ENCODE measurements around the gene TRPM2. TPM values are rescaled to one million over a fixed set of nuclear protein-coding genes. Genes with fewer than 3 reads are reported as not detected.
A peak's percentile ranks its signal among the peaks of the same experiment; 100 is the strongest.

Gene TRPM2
- total RNA-seq, 1 donor from 2014 or later: 0.43 TPM

DNA sequence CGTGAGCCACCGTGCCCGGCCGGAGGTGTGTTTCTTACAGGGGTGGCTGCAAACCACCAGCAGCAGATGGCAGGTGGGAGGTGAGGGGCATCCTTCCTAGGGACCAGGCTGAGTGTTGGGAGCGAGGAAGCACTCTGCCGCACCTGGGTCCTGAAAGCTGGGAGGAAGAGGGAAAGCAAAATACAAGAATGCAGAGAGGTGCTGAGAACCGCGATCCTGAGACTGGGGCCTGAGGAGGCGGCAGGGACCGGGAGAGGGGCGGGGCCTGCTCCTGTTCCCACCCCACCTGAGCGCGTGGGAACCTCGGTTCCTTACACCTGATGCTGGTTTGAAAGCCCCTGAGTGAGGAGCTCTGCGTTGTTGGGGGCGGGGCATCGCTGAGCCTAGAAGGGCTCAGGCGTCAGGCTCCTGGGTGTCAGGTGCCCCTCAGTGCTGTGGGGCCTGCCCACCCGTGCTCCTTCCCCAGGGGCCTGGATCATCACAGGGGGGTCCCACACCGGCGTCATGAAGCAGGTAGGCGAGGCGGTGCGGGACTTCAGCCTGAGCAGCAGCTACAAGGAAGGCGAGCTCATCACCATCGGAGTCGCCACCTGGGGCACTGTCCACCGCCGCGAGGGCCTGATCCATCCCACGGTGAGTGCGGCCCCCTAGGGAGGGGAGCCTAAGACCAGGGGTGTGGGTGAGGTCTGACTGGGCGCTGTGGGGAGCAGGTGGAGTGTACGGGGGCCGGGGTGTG, 15.5 kb downstream of the TRPM2 start:
- no peak overlapping the region for H3K4me3 ChIP-seq
- H3K36me3 ChIP-seq: no peaks in the 10 kb centered on the region
- intact Hi-C loops (cut with DNase I): no loop called here
- peak in 1 of 2 donors; percentile 58 for DNase-seq (ENCODE audit: low spot score in 2 of 2)
- no peak for TF ChIP-seq CTCF (IDR thresholded peaks at IDR 0.05)
- H3K27ac ChIP-seq: no peak overlapping the region
- H3K4me1 ChIP-seq: no peaks in the 10 kb centered on the region
- H3K27me3 ChIP-seq: no peaks in the 10 kb centered on the region
- H3K9me3 ChIP-seq: peaks cover 0 to 4% of the 10 kb centered on the region in 2 donors

DNA sequence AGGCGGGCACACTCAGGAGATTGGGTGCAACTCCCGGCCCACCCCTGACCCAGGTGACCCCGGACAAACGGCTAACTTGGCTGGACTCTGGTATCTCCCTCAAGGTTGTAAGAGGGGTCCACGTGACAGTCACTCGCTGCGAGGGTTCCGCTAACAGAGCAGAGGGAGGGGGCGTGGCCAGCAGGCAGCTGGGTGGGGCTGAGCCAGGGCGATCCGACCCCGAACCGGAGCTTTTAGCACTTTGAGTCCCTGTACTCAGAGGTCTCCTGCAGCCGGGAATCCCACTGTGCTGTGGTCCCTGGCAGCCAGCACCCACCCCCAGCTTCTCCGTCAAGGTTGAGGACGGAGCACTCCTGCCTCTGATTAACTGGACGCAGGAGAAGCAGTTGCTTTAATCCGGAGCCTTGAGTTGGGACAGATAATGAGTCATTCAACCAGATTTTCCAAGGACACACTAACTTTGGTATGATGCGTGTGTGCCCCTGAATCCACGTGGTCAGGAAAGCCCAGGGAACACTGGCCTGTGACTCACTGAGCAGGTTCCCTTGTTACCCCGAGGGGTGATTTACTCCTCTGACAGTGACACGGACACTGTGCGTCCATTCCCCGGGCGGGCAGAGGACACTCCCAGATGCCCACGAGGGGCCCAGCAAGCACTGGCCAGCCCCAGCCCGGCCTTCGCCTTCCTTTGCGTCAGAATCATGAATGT, 16.8 kb downstream of the TRPM2 start:
- Histone ChIP-seq H3K4me1 (no peaks in the 10 kb centered on the region), H3K4me3 (peak overlapping the region in 1 of 2 donors; percentile 10), H3K36me3 (no peaks in the 10 kb centered on the region), H3K9me3 (no peaks in the 10 kb centered on the region), H3K27me3 (no peaks in the 10 kb centered on the region), H3K27ac (no peak overlapping the region)
- peak in 1 of 2 donors; percentile 56 for DNase-seq (ENCODE audit: low spot score in 2 of 2)
- intact Hi-C loops (cut with DNase I): no loop called here
- no peak for TF ChIP-seq CTCF (IDR thresholded peaks at IDR 0.05)

GRCh38 chr21:44370786-44371410, 17.5 kb downstream of the TRPM2 start:
- TF ChIP-seq CTCF (IDR thresholded peaks at IDR 0.05): no peak
- no peak overlapping the region for H3K27ac ChIP-seq
- H3K4me1 ChIP-seq: no peaks in the 10 kb centered on the region
- intact Hi-C loops (cut with DNase I): no loop called here
- DNase-seq (ENCODE audit: low spot score in 2 of 2): no peak
- H3K36me3 ChIP-seq: no peaks in the 10 kb centered on the region
- H3K4me3 ChIP-seq: peak overlapping the region in 1 of 2 donors; percentile 10
- no peaks in the 10 kb centered on the region for H3K27me3 ChIP-seq
- no peaks in the 10 kb centered on the region for H3K9me3 ChIP-seq

GRCh38 chr21:44371596-44371995, 18.2 kb downstream of the TRPM2 start:
- no peak overlapping the region for H3K4me3 ChIP-seq
- H3K27ac ChIP-seq: no peak overlapping the region
- DNase-seq (ENCODE audit: low spot score in 2 of 2): peak in 1 of 2 donors; percentile 13
- no peaks in the 10 kb centered on the region for H3K27me3 ChIP-seq
- H3K36me3 ChIP-seq: no peaks in the 10 kb centered on the region
- H3K9me3 ChIP-seq: no peaks in the 10 kb centered on the region
- no peaks in the 10 kb centered on the region for H3K4me1 ChIP-seq
- no peak for TF ChIP-seq CTCF (IDR thresholded peaks at IDR 0.05)
- intact Hi-C loops (cut with DNase I): no loop called here

- Histone ChIP-seq H3K4me3 (no peak overlapping the region), H3K27me3 (no peaks in the 10 kb centered on the region), H3K4me1 (no peaks in the 10 kb centered on the region), H3K9me3 (no peaks in the 10 kb centered on the region), H3K27ac (no peak overlapping the region), H3K36me3 (no peaks in the 10 kb centered on the region)
- TF ChIP-seq CTCF (IDR thresholded peaks at IDR 0.05): no peak
- DNase-seq (ENCODE audit: low spot score in 2 of 2): peak in 1 of 2 donors; percentile 31
- intact Hi-C loops (cut with DNase I): no loop called here
Measured at GRCh38 chr21:44372616-44373015, 19.2 kb downstream of the TRPM2 start.
